ENCODE measurements around the gene ROR1. TPM values are rescaled to one million over a fixed set of nuclear protein-coding genes. Genes with fewer than 3 reads are reported as not detected.

The ROR1 gene
- total and polyA plus RNA-seq, 2 of the 13 experiments (the other 11 are each of a cell fraction or from before 2014, with no cell fraction given) = 0.58 to 2.3 TPM

GRCh38 chr1:63984257-63984929, 210.6 kb downstream of the ROR1 start:
- Histone ChIP-seq H3K4me3 (replicated peaks in 1 of 3; ENCODE audit: insufficient read depth in 1 of 3, low read depth in 2 of 3, low read length in 3 of 3) (no peak overlapping the region), H3K79me2 (ENCODE audit: insufficient read depth, low read length) (no peaks in the 10 kb centered on the region), H3K27me3 (ENCODE audit: control insufficient read depth in 1 of 2, insufficient read depth in 2 of 2, low read length in 2 of 2) (no peaks in the 10 kb centered on the region), H4K20me1 (ENCODE audit: insufficient read depth, low read length) (no peaks in the 10 kb centered on the region), H2AFZ (ENCODE audit: low read length) (no peak overlapping the region), H3K27ac (ENCODE audit: extremely low read length, insufficient read depth, low read length) (no peak overlapping the region), H3K36me3 (replicated peaks in 1 of 2; ENCODE audit: control insufficient read depth in 1 of 2, insufficient read depth in 2 of 2, low read length in 2 of 2) (no peaks in the 10 kb centered on the region), H3K4me2 (ENCODE audit: low read depth, low read length) (no peak overlapping the region), H3K4me1 (ENCODE audit: insufficient read depth, low read length) (no peaks in the 10 kb centered on the region), H3K9me3 (ENCODE audit: low read length) (no peaks in the 10 kb centered on the region), H3K9ac (ENCODE audit: insufficient read depth, low read depth, low read length) (no peak overlapping the region)
- BruUV-seq (replicated peaks) = no TSS peak
- no peak for TF ChIP-seq ZKSCAN1 (IDR thresholded peaks at IDR 0.05; ENCODE audit: low read length)
- POLR2A ChIA-PET = no interaction called here
- no peak for ATAC-seq
- CTCF ChIA-PET (ENCODE audit: low intra/inter-chr PET ratio, low total read pairs) = no interaction called here
- DNase-seq (ENCODE audit: low spot score) = no peak
- 19% methylated on average over 4 of the region's 4 CpGs for WGBS (ENCODE audit: low lambda C conversion rate)
- intact Hi-C loops (cut with micrococcal nuclease; ENCODE audit: unreplicated experiment) (no loop called here), in situ Hi-C loops (cut with HindIII; ENCODE audit: extremely low pct_ligation_motif_present, low pct_unique_long_range_greater_than_20kb) (no loop called here)
- FAIRE-seq = no peak

- ATAC-seq = no peak
- FAIRE-seq = no peak
- TF ChIP-seq SRSF9 (IDR thresholded peaks at IDR 0.05; ENCODE audit: borderline replicate concordance, insufficient read depth, low read depth, low read length, poor library complexity, severe bottlenecking) (no peak), ZNF687 (CRISPR knock-in tag; IDR thresholded peaks at IDR 0.05) (no peak), MTF1 (CRISPR knock-in tag; IDR thresholded peaks at IDR 0.05) (no peak), GFI1 (CRISPR knock-in tag; IDR thresholded peaks at IDR 0.05; ENCODE audit: borderline replicate concordance) (no peak), GMEB2 (CRISPR knock-in tag; IDR thresholded peaks at IDR 0.05; ENCODE audit: low read depth) (no peak), CCAR2 (optimal IDR thresholded peaks at IDR 0.05; ENCODE audit: low read depth, low read length) (no peak), MYC (CRISPR knock-in tag; IDR thresholded peaks at IDR 0.05; ENCODE audit: borderline replicate concordance) (no peak), SAFB2 (CRISPR knock-in tag; IDR thresholded peaks at IDR 0.05; ENCODE audit: borderline replicate concordance, low read depth) (no peak), ARNTL (CRISPR knock-in tag; IDR thresholded peaks at IDR 0.05) (no peak), TOPORS (CRISPR knock-in tag; IDR thresholded peaks at IDR 0.05) (no peak), HCFC1 (IDR thresholded peaks at IDR 0.05; ENCODE audit: low read depth, low read length) (no peak), ZFP36 (IDR thresholded peaks at IDR 0.05; ENCODE audit: borderline replicate concordance, low read depth, low read length, partially characterized antibody) (no peak), ZNF589 (CRISPR knock-in tag; conservative IDR thresholded peaks at IDR 0.05) (no peak)
These were observed 211.1 kb downstream of the ROR1 start for GRCh38 chr1:63984930-63985290.

More at GRCh38 chr1:63984930-63985290, 211.1 kb downstream of the ROR1 start:
- POLR2A ChIA-PET = no interaction called here
- no peak for DNase-seq (ENCODE audit: low spot score)
- in situ Hi-C loops (cut with HindIII; ENCODE audit: extremely low pct_ligation_motif_present, low pct_unique_long_range_greater_than_20kb) = no loop called here
- CTCF ChIA-PET (ENCODE audit: low intra/inter-chr PET ratio, low total read pairs) = no interaction called here
- BruUV-seq (replicated peaks) = no TSS peak
- WGBS (ENCODE audit: low lambda C conversion rate) = 71% methylated on average over 5 of the region's 5 CpGs
- Histone ChIP-seq H2AFZ (ENCODE audit: low read length) (no peak overlapping the region), H3K9ac (ENCODE audit: insufficient read depth, low read depth, low read length) (no peak overlapping the region), H3K4me1 (ENCODE audit: insufficient read depth, low read length) (no peaks in the 10 kb centered on the region), H3K4me2 (ENCODE audit: low read depth, low read length) (no peak overlapping the region), H3K9me3 (ENCODE audit: low read length) (no peaks in the 10 kb centered on the region), H4K20me1 (ENCODE audit: insufficient read depth, low read length) (no peaks in the 10 kb centered on the region), H3K27ac (ENCODE audit: extremely low read length, insufficient read depth, low read length) (no peak overlapping the region), H3K36me3 (replicated peaks in 1 of 2; ENCODE audit: control insufficient read depth in 1 of 2, insufficient read depth in 2 of 2, low read length in 2 of 2) (no peaks in the 10 kb centered on the region), H3K27me3 (ENCODE audit: control insufficient read depth in 1 of 2, insufficient read depth in 2 of 2, low read length in 2 of 2) (no peaks in the 10 kb centered on the region), H3K4me3 (replicated peaks in 1 of 3; ENCODE audit: insufficient read depth in 1 of 3, low read depth in 2 of 3, low read length in 3 of 3) (no peak overlapping the region), H3K79me2 (ENCODE audit: insufficient read depth, low read length) (no peaks in the 10 kb centered on the region)
- intact Hi-C loops (cut with micrococcal nuclease; ENCODE audit: unreplicated experiment) = no loop called here

All from HepG2 (cell line).